Transverse colon (tissue), 4 donors: ENCODE data around the gene EFCAB12. TPM values are rescaled to one million over a fixed set of nuclear protein-coding genes. Genes with fewer than 3 reads are reported as not detected.
A peak's percentile ranks its signal among the peaks of the same experiment; 100 is the strongest.

Source experiments
- DNase-seq: peaks from one replicate; pipeline ENCODE4 v3.0.0-alpha.2; 2019
- H3K27ac ChIP-seq, 4 donors: fragments of 200-600 bp; sonication (generic); 2 replicates each; pipeline ENCODE4 v1.5.1; 2016 to 2018; ENCODE audit warnings: inconsistent platforms in 4 of 4
- H3K27me3 ChIP-seq: fragments of 200-600 bp; sonication (generic); 2 replicates; pipeline ENCODE4 v1.5.1; 2017; ENCODE audit warnings: inconsistent platforms
- H3K36me3 ChIP-seq, 4 donors: fragments of 200-600 bp; sonication (generic); 2 replicates each; pipeline ENCODE4 v1.5.1; 2017 to 2019; ENCODE audit warnings: inconsistent platforms in 4 of 4
- H3K4me1 ChIP-seq, 4 donors: fragments of 200-600 bp; sonication (generic); 2 replicates each; pipeline ENCODE4 v1.5.1; 2017 to 2020; ENCODE audit warnings: inconsistent platforms in 4 of 4
- H3K4me3 ChIP-seq, 4 donors: fragments of 200-600 bp; sonication (generic); 1 replicate in 1 of 4; 2 replicates in 3 of 4; pipeline versions ENCODE4 v1.5.1 to v1.6.1; 2017 to 2019; ENCODE audit warnings: inconsistent platforms in 4 of 4
- H3K9me3 ChIP-seq, 2 donors: fragments of 200-600 bp; sonication (generic); 2 replicates each; pipeline ENCODE4 v1.5.1; 2017 to 2019; ENCODE audit warnings: inconsistent platforms in 2 of 2
- CTCF ChIP-seq, 5 experiments: fragments of 200-600 bp in 3 of 5; fragments of 450-650 bp in 2 of 5; sonication (generic) in 3 of 5; IDR thresholded peaks; 1 replicate in 2 of 5; 2 replicates in 3 of 5; pipeline ENCODE4 v1.5.1; 2016 to 2017; ENCODE audit warnings: antibody characterized with exemption in 5 of 5, inconsistent platforms in 3 of 5, mild to moderate bottlenecking in 2 of 5, moderate library complexity in 1 of 5
- EP300 ChIP-seq: sonication (generic); formaldehyde crosslinking; IDR thresholded peaks from one replicate; pipeline ENCODE4 v1.6.1; 2017; ENCODE audit warnings: antibody characterized with exemption, low read depth
- POLR2A ChIP-seq: fragments of 450-650 bp; IDR thresholded peaks from one replicate; pipeline ENCODE4 v1.6.1; 2016; ENCODE audit warnings: antibody characterized with exemption, mild to moderate bottlenecking, moderate library complexity
- POLR2AphosphoS5 ChIP-seq, 3 donors: sonication (generic); formaldehyde crosslinking; IDR thresholded peaks; one replicate each; pipeline ENCODE4 v1.6.1; 2016; ENCODE audit warnings: antibody characterized with exemption in 3 of 3
- WGBS, 2 donors: methylation state at CpG; one replicate each; pipeline ENCODE4 v1.1.5; 2018; ENCODE audit warnings: low coverage in 1 of 2; 5-methylcytosine and 5-hydroxymethylcytosine counted together
- in situ Hi-C, 4 donors: fragments of 200-750 bp; cut with MboI; loops; one replicate each; pipeline versions ENCODE4 v1.15.0 to v1.15.1; 2017; ENCODE audit warnings: low sequenced_read_pairs in 3 of 4, low pct_ligation_motif_present in 1 of 4, low pct_unique_long_range_greater_than_20kb in 1 of 4
- intact Hi-C: fragments of 100-400 bp; cut with DNase I; formaldehyde crosslinking; loops from one replicate; pipeline ENCODE4 v1.15.1; 2023; ENCODE audit warnings: low total_unique reads
- total RNA-seq, 4 donors: library from RNA; depleted of rRNA; stranded (reverse); fragments of >200 nt; gene quantifications; one replicate each; pipeline ENCODE4 v1.1.0, GENCODE V29; 2016

EFCAB12 gene
- total RNA-seq, 4 donors from 2014 or later = 0.14 to 0.32 TPM; not detected in 2

GRCh38 chr3:129467932-129468331 lies 39.5 kb upstream of the EFCAB12 start:
- Histone ChIP-seq H3K27ac (peak overlapping the region in 1 of 4 donors; percentile 5), H3K9me3 (no peaks in the 10 kb centered on the region), H3K4me1 (peaks cover 0 to 24% (median 7%) of the 10 kb centered on the region in 4 donors), H3K27me3 (no peaks in the 10 kb centered on the region), H3K36me3 (no peaks in the 10 kb centered on the region), H3K4me3 (no peak overlapping the region)
- in situ Hi-C loops = no loop called here
- DNase-seq = no peak
- WGBS, 2 donors = 60 to 65% methylated on average over 1 of the region's 1 CpG
- no peak for TF ChIP-seq POLR2A
- TF ChIP-seq POLR2AphosphoS5 (IDR thresholded peaks at IDR 0.05) = no peak
- TF ChIP-seq CTCF (IDR thresholded peaks at IDR 0.05) = no peak
- TF ChIP-seq EP300 = no peak
- intact Hi-C loops = no loop called here

GRCh38 chr3:129463716-129464115 lies 35.3 kb upstream of the EFCAB12 start:
- Histone ChIP-seq H3K4me1 (peaks cover 0 to 13% (median 5%) of the 10 kb centered on the region in 4 donors), H3K9me3 (no peaks in the 10 kb centered on the region), H3K27ac (no peak overlapping the region), H3K27me3 (no peaks in the 10 kb centered on the region), H3K4me3 (no peak overlapping the region), H3K36me3 (no peaks in the 10 kb centered on the region)
- no peak for DNase-seq
- 71 to 86% methylated on average over 2 to 4 of the region's 4 CpGs for WGBS, 2 donors
- TF ChIP-seq POLR2A = no peak
- no peak for TF ChIP-seq EP300
- no peak for TF ChIP-seq CTCF (IDR thresholded peaks at IDR 0.05)
- TF ChIP-seq POLR2AphosphoS5 (IDR thresholded peaks at IDR 0.05) = no peak
- intact Hi-C loops (no loop called here), in situ Hi-C loops (no loop called here)

GRCh38 chr3:129463094-129463493 lies 34.7 kb upstream of the EFCAB12 start:
- no peaks in the 10 kb centered on the region for H3K9me3 ChIP-seq
- H3K27me3 ChIP-seq = no peaks in the 10 kb centered on the region
- H3K27ac ChIP-seq = no peak overlapping the region
- TF ChIP-seq POLR2A = no peak
- TF ChIP-seq CTCF (IDR thresholded peaks at IDR 0.05) = no peak
- no peak for TF ChIP-seq EP300
- no peak for TF ChIP-seq POLR2AphosphoS5 (IDR thresholded peaks at IDR 0.05)
- no peak for DNase-seq
- WGBS, 2 donors = 95% methylated on average over 3 of the region's 3 CpGs
- H3K36me3 ChIP-seq = no peaks in the 10 kb centered on the region
- H3K4me1 ChIP-seq = peaks cover 0 to 7% (median 3%) of the 10 kb centered on the region in 4 donors
- intact Hi-C loops (no loop called here), in situ Hi-C loops (no loop called here)
- H3K4me3 ChIP-seq = no peak overlapping the region

GRCh38 chr3:129462361-129462968 lies 34.0 kb upstream of the EFCAB12 start:
- no peak overlapping the region for H3K27ac ChIP-seq
- H3K4me3 ChIP-seq = no peak overlapping the region
- 84 to 92% methylated on average over 2 to 3 of the region's 3 CpGs for WGBS, 2 donors
- in situ Hi-C loops = no loop called here
- H3K36me3 ChIP-seq = no peaks in the 10 kb centered on the region
- intact Hi-C loops = no loop called here
- peaks cover 0 to under 1% (median under 1%) of the 10 kb centered on the region in 4 donors for H3K4me1 ChIP-seq
- H3K9me3 ChIP-seq = no peaks in the 10 kb centered on the region
- no peak for TF ChIP-seq POLR2A
- no peak for TF ChIP-seq CTCF (IDR thresholded peaks at IDR 0.05)
- TF ChIP-seq POLR2AphosphoS5 (IDR thresholded peaks at IDR 0.05) = no peak
- H3K27me3 ChIP-seq = no peaks in the 10 kb centered on the region
- DNase-seq = no peak
